Activated CD8-positive, alpha-beta memory T cell treated with anti-CD3 and anti-CD28 coated beads for 4 hours (primary cell): Measurements from ENCODE around the gene PIGN.

Source experiments
- DNase-seq, 2 donors: peaks; one replicate each; pipeline ENCODE4 v3.0.0-alpha.2; 2020; ENCODE audit warnings: low read depth in 2 of 2

The PIGN gene

GRCh38 chr18:62186774-62187542 is at the start of gene PIGN, which contains the start of gene RELCH:
Gene PIGN (minus strand): TSS chr18:62187056. CDS start chr18:62161353, 25,703 bp downstream.
Gene RELCH (plus strand): TSS chr18:62187255. CDS start chr18:62187506, 251 bp downstream.
- peak; percentile 89 to 94 for DNase-seq

- DNase-seq: no peak
Observed at GRCh38 chr18:62236252-62236651, 49.4 kb upstream of the PIGN start.

- no peak for DNase-seq
Observed at GRCh38 chr18:62226047-62226446, 39.2 kb upstream of the PIGN start.

- DNase-seq: no peak
Observed at GRCh38 chr18:62224229-62224628, 37.4 kb upstream of the PIGN start.

- DNase-seq: no peak
Observed at GRCh38 chr18:62214790-62215189, 27.9 kb upstream of the PIGN start.

GRCh38 chr18:62211325-62211828 is 24.5 kb upstream of the PIGN start:
- DNase-seq: no peak

GRCh38 chr18:62210138-62210537 is 23.3 kb upstream of the PIGN start:
- no peak for DNase-seq

- DNase-seq: no peak
Observed at GRCh38 chr18:62209046-62209445, 22.2 kb upstream of the PIGN start.

GRCh38 chr18:62206593-62206992 is 19.7 kb upstream of the PIGN start:
- DNase-seq: no peak

- DNase-seq: no peak
Observed at GRCh38 chr18:62205824-62206223, 19.0 kb upstream of the PIGN start.

- no peak for DNase-seq
Observed at GRCh38 chr18:62201870-62202269, 15.0 kb upstream of the PIGN start.

- DNase-seq: no peak
Observed at GRCh38 chr18:62200121-62200914, 13.5 kb upstream of the PIGN start.

- no peak for DNase-seq
Observed at GRCh38 chr18:62199629-62200028, 12.8 kb upstream of the PIGN start.

GRCh38 chr18:62198259-62198658 is 11.4 kb upstream of the PIGN start:
- DNase-seq: no peak

GRCh38 chr18:62196980-62197379 is 10.1 kb upstream of the PIGN start:
- no peak for DNase-seq

- no peak for DNase-seq
Observed at GRCh38 chr18:62196079-62196478, 9.2 kb upstream of the PIGN start.

- no peak for DNase-seq
Observed at GRCh38 chr18:62189208-62189607, 2.4 kb upstream of the PIGN start.

GRCh38 chr18:62187543-62188510 is 971 bp upstream of the PIGN start:
- no peak for DNase-seq

GRCh38 chr18:62186499-62186773 is 420 bp downstream of the PIGN start:
- DNase-seq: no peak

GRCh38 chr18:62183578-62184195 is 3.2 kb downstream of the PIGN start:
- DNase-seq: peak in 1 of 2 donors; percentile 16

- DNase-seq: no peak
Observed at GRCh38 chr18:62182220-62182619, 4.6 kb downstream of the PIGN start.
